ENCODE results near the gene CATSPER4.

CATSPER4 gene

DNA sequence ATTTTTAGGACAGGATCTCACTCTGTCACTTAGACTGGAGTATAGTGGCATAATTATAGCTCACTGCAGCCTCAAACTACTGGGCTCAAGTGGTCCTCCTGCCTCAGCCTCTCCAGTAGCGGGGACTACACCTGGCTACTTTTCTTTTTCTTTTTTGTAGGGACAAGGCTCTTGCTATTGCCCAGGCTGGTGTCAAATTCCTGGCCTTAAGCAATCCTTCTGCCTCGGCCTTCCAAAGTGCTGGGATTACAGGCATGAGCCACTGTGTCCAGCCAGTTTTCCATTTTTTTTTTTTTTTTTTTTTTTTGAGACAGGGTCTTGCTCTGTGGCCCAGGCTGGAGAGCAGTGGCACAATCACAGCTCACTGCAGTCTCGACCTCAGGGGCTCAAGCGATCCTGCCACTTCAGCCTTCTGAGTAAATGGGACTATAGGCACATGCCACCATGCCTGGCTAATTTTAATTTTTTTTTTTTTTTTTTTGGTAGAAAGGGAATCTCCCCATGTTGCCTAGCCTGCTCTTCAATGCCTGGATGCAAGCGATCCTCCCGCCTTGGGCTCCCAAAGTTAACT lies 23.0 kb downstream of the CATSPER4 start:
- H3K4me3 ChIP-seq (ENCODE audit: low read length) = no peak overlapping the region
- no peaks in the 10 kb centered on the region for H4K20me1 ChIP-seq (ENCODE audit: insufficient read depth, low read length)
- no peaks in the 10 kb centered on the region for H3K27me3 ChIP-seq (replicated peaks; ENCODE audit: insufficient read depth, low read length)
- H3K4me1 ChIP-seq (ENCODE audit: low read length) = no peaks in the 10 kb centered on the region
- H3K79me2 ChIP-seq (ENCODE audit: low read length) = no peaks in the 10 kb centered on the region
- H3K9ac ChIP-seq (ENCODE audit: low read length) = no peak overlapping the region
- no peaks in the 10 kb centered on the region for H3K36me3 ChIP-seq (replicated peaks; ENCODE audit: insufficient read depth, low read length)
- no peak for TF ChIP-seq EZH2 (optimal IDR thresholded peaks at IDR 0.05; ENCODE audit: low read depth, low read length)
- H3K9me2 ChIP-seq (replicated peaks; ENCODE audit: insufficient read depth, low read length) = no peaks in the 10 kb centered on the region
- no peak overlapping the region for H3K4me2 ChIP-seq (ENCODE audit: low read depth, low read length)
- no peaks in the 10 kb centered on the region for H3K9me3 ChIP-seq (replicated peaks; ENCODE audit: insufficient read depth, low read length)
- no peak overlapping the region for H2AFZ ChIP-seq (ENCODE audit: low read length)
- no peaks in the 10 kb centered on the region for H3F3A ChIP-seq (ENCODE audit: insufficient read depth, low read length)
- no peak for DNase-seq
- H3K27ac ChIP-seq (ENCODE audit: low read length) = no peak overlapping the region

- Histone ChIP-seq H3F3A (ENCODE audit: insufficient read depth, low read length) (no peaks in the 10 kb centered on the region), H3K9ac (ENCODE audit: low read length) (no peak overlapping the region), H3K4me3 (ENCODE audit: low read length) (no peak overlapping the region), H3K27me3 (replicated peaks; ENCODE audit: insufficient read depth, low read length) (no peaks in the 10 kb centered on the region), H3K27ac (ENCODE audit: low read length) (no peak overlapping the region), H3K79me2 (ENCODE audit: low read length) (no peaks in the 10 kb centered on the region), H3K9me3 (replicated peaks; ENCODE audit: insufficient read depth, low read length) (no peaks in the 10 kb centered on the region), H3K36me3 (replicated peaks; ENCODE audit: insufficient read depth, low read length) (no peaks in the 10 kb centered on the region), H4K20me1 (ENCODE audit: insufficient read depth, low read length) (no peaks in the 10 kb centered on the region), H2AFZ (ENCODE audit: low read length) (no peak overlapping the region), H3K4me2 (ENCODE audit: low read depth, low read length) (no peak overlapping the region), H3K4me1 (ENCODE audit: low read length) (no peaks in the 10 kb centered on the region), H3K9me2 (replicated peaks; ENCODE audit: insufficient read depth, low read length) (no peaks in the 10 kb centered on the region)
- TF ChIP-seq EZH2 (optimal IDR thresholded peaks at IDR 0.05; ENCODE audit: low read depth, low read length) (no peak), EZH2phosphoT487 (IDR thresholded peaks at IDR 0.05; ENCODE audit: low read length) (no peak)
- TF ChIP-seq, protein P1, sequence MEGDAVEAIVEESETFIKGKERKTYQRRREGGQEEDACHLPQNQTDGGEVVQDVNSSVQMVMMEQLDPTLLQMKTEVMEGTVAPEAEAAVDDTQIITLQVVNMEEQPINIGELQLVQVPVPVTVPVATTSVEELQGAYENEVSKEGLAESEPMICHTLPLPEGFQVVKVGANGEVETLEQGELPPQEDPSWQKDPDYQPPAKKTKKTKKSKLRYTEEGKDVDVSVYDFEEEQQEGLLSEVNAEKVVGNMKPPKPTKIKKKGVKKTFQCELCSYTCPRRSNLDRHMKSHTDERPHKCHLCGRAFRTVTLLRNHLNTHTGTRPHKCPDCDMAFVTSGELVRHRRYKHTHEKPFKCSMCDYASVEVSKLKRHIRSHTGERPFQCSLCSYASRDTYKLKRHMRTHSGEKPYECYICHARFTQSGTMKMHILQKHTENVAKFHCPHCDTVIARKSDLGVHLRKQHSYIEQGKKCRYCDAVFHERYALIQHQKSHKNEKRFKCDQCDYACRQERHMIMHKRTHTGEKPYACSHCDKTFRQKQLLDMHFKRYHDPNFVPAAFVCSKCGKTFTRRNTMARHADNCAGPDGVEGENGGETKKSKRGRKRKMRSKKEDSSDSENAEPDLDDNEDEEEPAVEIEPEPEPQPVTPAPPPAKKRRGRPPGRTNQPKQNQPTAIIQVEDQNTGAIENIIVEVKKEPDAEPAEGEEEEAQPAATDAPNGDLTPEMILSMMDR (IDR thresholded peaks at IDR 0.05; ENCODE audit: low read length) = no peak
- DNase-seq = no peak
Measured at GRCh38 chr1:26215246-26215645, 24.8 kb downstream of the CATSPER4 start.

GRCh38 chr1:26218906-26219494 lies 28.6 kb downstream of the CATSPER4 start:
- no peaks in the 10 kb centered on the region for H3K36me3 ChIP-seq (replicated peaks; ENCODE audit: insufficient read depth, low read length)
- H3K4me2 ChIP-seq (ENCODE audit: low read depth, low read length) = no peak overlapping the region
- no peaks in the 10 kb centered on the region for H3F3A ChIP-seq (ENCODE audit: insufficient read depth, low read length)
- no peaks in the 10 kb centered on the region for H3K79me2 ChIP-seq (ENCODE audit: low read length)
- no peak overlapping the region for H3K27ac ChIP-seq (ENCODE audit: low read length)
- H4K20me1 ChIP-seq (ENCODE audit: insufficient read depth, low read length) = no peaks in the 10 kb centered on the region
- no peak for DNase-seq
- H3K27me3 ChIP-seq (replicated peaks; ENCODE audit: insufficient read depth, low read length) = no peaks in the 10 kb centered on the region
- H3K9me3 ChIP-seq (replicated peaks; ENCODE audit: insufficient read depth, low read length) = no peaks in the 10 kb centered on the region
- TF ChIP-seq, protein P1 (IDR thresholded peaks at IDR 0.05; ENCODE audit: low read length) = no peak
- TF ChIP-seq EZH2 (optimal IDR thresholded peaks at IDR 0.05; ENCODE audit: low read depth, low read length) (no peak), EZH2phosphoT487 (IDR thresholded peaks at IDR 0.05; ENCODE audit: low read length) (no peak)
- H3K4me3 ChIP-seq (ENCODE audit: low read length) = no peak overlapping the region
- H3K9ac ChIP-seq (ENCODE audit: low read length) = no peak overlapping the region
- no peak overlapping the region for H2AFZ ChIP-seq (ENCODE audit: low read length)
- H3K4me1 ChIP-seq (ENCODE audit: low read length) = no peaks in the 10 kb centered on the region
- H3K9me2 ChIP-seq (replicated peaks; ENCODE audit: insufficient read depth, low read length) = no peaks in the 10 kb centered on the region

GRCh38 chr1:26220199-26220912 lies 30.0 kb downstream of the CATSPER4 start:
- Histone ChIP-seq H3K79me2 (ENCODE audit: low read length) (no peaks in the 10 kb centered on the region), H3K9me3 (replicated peaks; ENCODE audit: insufficient read depth, low read length) (no peaks in the 10 kb centered on the region), H3K9me2 (replicated peaks; ENCODE audit: insufficient read depth, low read length) (no peaks in the 10 kb centered on the region), H3K36me3 (replicated peaks; ENCODE audit: insufficient read depth, low read length) (no peaks in the 10 kb centered on the region), H2AFZ (ENCODE audit: low read length) (no peak overlapping the region), H3K27me3 (replicated peaks; ENCODE audit: insufficient read depth, low read length) (no peaks in the 10 kb centered on the region), H3F3A (ENCODE audit: insufficient read depth, low read length) (no peaks in the 10 kb centered on the region), H4K20me1 (ENCODE audit: insufficient read depth, low read length) (no peaks in the 10 kb centered on the region), H3K27ac (ENCODE audit: low read length) (no peak overlapping the region), H3K4me3 (ENCODE audit: low read length) (no peak overlapping the region), H3K4me2 (ENCODE audit: low read depth, low read length) (no peak overlapping the region), H3K9ac (ENCODE audit: low read length) (no peak overlapping the region), H3K4me1 (ENCODE audit: low read length) (no peaks in the 10 kb centered on the region)
- TF ChIP-seq, protein P1 (IDR thresholded peaks at IDR 0.05; ENCODE audit: low read length) = no peak
- TF ChIP-seq EZH2phosphoT487 (IDR thresholded peaks at IDR 0.05; ENCODE audit: low read length) (no peak), EZH2 (optimal IDR thresholded peaks at IDR 0.05; ENCODE audit: low read depth, low read length) (no peak)
- no peak for DNase-seq
